HG03064 (cell line): Measurements from ENCODE around the gene FARP2.

Experiments used
- ATAC-seq: cut with Tn5 transposase; IDR thresholded peaks from one replicate; pipeline ENCODE4 v1.9.1; 2021; ENCODE audit warnings: low read depth; ENCODE audit not compliant: unreplicated experiment

The FARP2 gene

GRCh38 chr2:241482126-241482955, 126.3 kb downstream of the FARP2 start:
- ATAC-seq = no peak

- no peak for ATAC-seq
These were observed 127.2 kb downstream of the FARP2 start for GRCh38 chr2:241483305-241483704.

- no peak for ATAC-seq
These were observed 129.3 kb downstream of the FARP2 start for GRCh38 chr2:241485172-241485911.

- ATAC-seq = no peak
These were observed 133.0 kb downstream of the FARP2 start for GRCh38 chr2:241489088-241489487.

- no peak for ATAC-seq
These were observed 133.9 kb downstream of the FARP2 start for GRCh38 chr2:241489733-241490680.

GRCh38 chr2:241490825-241491506, 134.9 kb downstream of the FARP2 start:
- no peak for ATAC-seq

- ATAC-seq = no peak
These were observed 135.6 kb downstream of the FARP2 start for GRCh38 chr2:241491549-241492173.

GRCh38 chr2:241492174-241492565, 136.1 kb downstream of the FARP2 start:
- ATAC-seq = no peak

- ATAC-seq = no peak
These were observed 137.0 kb downstream of the FARP2 start for GRCh38 chr2:241493092-241493491.

GRCh38 chr2:241494311-241494908, 138.3 kb downstream of the FARP2 start:
- no peak for ATAC-seq

- ATAC-seq = no peak
These were observed 139.3 kb downstream of the FARP2 start for GRCh38 chr2:241495172-241496002.

GRCh38 chr2:241496003-241496707, 140.1 kb downstream of the FARP2 start:
- ATAC-seq = no peak

- ATAC-seq = no peak
These were observed 141.1 kb downstream of the FARP2 start for GRCh38 chr2:241496904-241497877.

GRCh38 chr2:241498115-241499070, 142.3 kb downstream of the FARP2 start:
- no peak for ATAC-seq

- no peak for ATAC-seq
These were observed 143.3 kb downstream of the FARP2 start for GRCh38 chr2:241499146-241499965.
